Measurements from ENCODE around the gene NINJ1.

GRCh38 chr9:93105620-93106019 is 28.4 kb downstream of the NINJ1 start:
- TF ChIP-seq CTCF (IDR thresholded peaks at IDR 0.05) (no peak), CREB1 (CRISPR knock-in tag; IDR thresholded peaks at IDR 0.05) (no peak), E2F4 (CRISPR knock-in tag; IDR thresholded peaks at IDR 0.05; ENCODE audit: borderline replicate concordance, low read depth) (no peak), IRF2 (CRISPR knock-in tag; IDR thresholded peaks at IDR 0.05; ENCODE audit: borderline replicate concordance, low read depth) (no peak), ATF2 (CRISPR knock-in tag; IDR thresholded peaks at IDR 0.05; ENCODE audit: borderline replicate concordance, low read depth) (no peak), CBFB (CRISPR knock-in tag; IDR thresholded peaks at IDR 0.05; ENCODE audit: low read depth) (no peak), ZBTB43 (CRISPR knock-in tag; IDR thresholded peaks at IDR 0.05) (no peak), PRDM15 (CRISPR knock-in tag; IDR thresholded peaks at IDR 0.05) (no peak), NFATC4 (CRISPR knock-in tag; IDR thresholded peaks at IDR 0.05) (no peak), ZNF121 (CRISPR knock-in tag; IDR thresholded peaks at IDR 0.05) (no peak), JUN (CRISPR knock-in tag; IDR thresholded peaks at IDR 0.05) (no peak), ELF4 (CRISPR knock-in tag; IDR thresholded peaks at IDR 0.05; ENCODE audit: low read depth) (no peak), RELA (CRISPR knock-in tag; IDR thresholded peaks at IDR 0.05; ENCODE audit: borderline replicate concordance) (no peak), MAX (CRISPR knock-in tag; IDR thresholded peaks at IDR 0.05) (no peak)
